A549 treated with AZD9567 at 1 μM for 4 hours (cell line): Measurements from ENCODE around the gene KRTAP6-3. TPM values are rescaled to one million over a fixed set of nuclear protein-coding genes. Genes with fewer than 3 reads are reported as not detected.

Source experiments
- total RNA-seq: library from RNA; stranded (reverse); fragments of 200-300 nt; extraction: Qiagen RNA extraction; gene quantifications from 5 replicates; pipeline ENCODE4 v1.2.3, GENCODE V29; 2022; ENCODE audit not compliant: insufficient read depth

Gene KRTAP6-3
- total RNA-seq, result not detected in 5 replicates

DNA sequence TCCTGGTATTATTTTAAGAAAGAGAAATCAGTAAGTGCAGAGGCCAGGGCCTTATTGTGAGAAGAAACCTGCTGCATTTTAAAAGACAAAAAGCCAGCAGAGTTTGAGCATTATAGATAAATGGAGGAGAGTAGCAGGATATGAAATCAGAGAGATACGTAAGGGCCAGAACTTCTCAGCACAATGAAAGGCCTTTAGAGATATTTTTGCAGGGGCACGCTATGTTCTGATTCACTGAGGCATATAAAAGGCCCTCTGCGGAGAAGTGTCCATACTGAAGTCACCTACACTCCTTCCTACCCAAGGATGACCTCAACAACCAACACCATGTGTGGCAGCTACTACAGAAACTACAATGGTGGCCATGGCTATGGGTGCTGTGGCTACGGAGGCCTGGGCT, at the start of gene KRTAP6-3:
TSS of gene KRTAP6-3 (plus strand) at position 301 of the 400 bp plus-strand sequence. CDS start at position 307, 6 bp downstream.

GRCh38 chr21:30561264-30561895, 30.9 kb upstream of the KRTAP6-3 start, which contains the start of gene KRTAP19-7:
Gene KRTAP19-7, minus strand, starts transcription at chr21:30561314. Its CDS starts 25 bp downstream, at chr21:30561289.

GRCh38 chr21:30590297-30590696, 1.9 kb upstream of the KRTAP6-3 start, which contains the start of gene KRTAP22-2:
Gene KRTAP22-2, minus strand, starts transcription at chr21:30590397.

GRCh38 chr21:30598802-30599201, 6.6 kb downstream of the KRTAP6-3 start, which contains the start of gene KRTAP6-2:
Gene KRTAP6-2, minus strand, starts transcription at chr21:30598902. Its CDS starts 28 bp downstream, at chr21:30598874.

DNA sequence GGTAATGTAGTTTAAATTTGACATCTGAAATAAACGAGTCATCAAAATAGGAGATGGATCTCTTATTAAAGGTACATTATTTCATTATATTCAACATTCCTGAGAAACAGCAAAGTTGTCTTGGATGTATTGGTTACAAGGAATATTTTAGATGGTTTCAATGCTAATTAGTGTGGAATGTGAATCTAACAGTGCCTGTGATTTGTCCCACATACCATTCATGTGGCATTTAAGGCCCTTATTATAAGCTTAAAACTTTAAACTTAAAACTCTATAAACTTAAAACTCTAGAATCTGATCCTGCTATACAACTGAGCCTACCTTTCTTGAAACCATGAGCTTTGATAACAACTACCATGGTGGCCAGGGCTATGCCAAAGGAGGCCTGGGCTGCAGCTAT, 8.5 kb downstream of the KRTAP6-3 start, which contains the start of gene KRTAP22-1:
TSS of gene KRTAP22-1 (plus strand) at position 301 of the 400 bp plus-strand sequence.

GRCh38 chr21:30613836-30614235, 21.6 kb downstream of the KRTAP6-3 start, which contains the start of gene KRTAP6-1:
Gene KRTAP6-1, minus strand, starts transcription at chr21:30613930. Its CDS starts 26 bp downstream, at chr21:30613904.

DNA sequence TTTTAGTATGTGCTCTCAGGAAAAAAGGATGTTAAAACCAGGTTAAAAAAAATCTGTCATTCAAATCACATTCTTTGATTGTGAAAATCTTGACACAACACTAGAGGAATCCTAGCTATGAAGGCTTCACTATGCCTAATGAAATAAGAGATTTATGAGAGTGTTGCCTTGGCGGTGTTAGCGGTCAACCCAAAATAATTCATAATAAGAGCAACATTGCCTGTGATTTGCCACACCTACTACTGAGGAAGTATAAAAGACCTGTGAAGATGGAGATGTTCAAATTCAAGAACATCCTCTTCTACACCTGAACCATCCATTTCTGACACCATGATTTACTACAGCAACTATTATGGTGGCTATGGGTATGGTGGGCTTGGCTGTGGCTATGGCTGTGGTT, 23.9 kb downstream of the KRTAP6-3 start, which contains the start of gene KRTAP20-1:
TSS of gene KRTAP20-1 (plus strand) at position 301 of the 400 bp plus-strand sequence. CDS start at position 331, 30 bp downstream.

DNA sequence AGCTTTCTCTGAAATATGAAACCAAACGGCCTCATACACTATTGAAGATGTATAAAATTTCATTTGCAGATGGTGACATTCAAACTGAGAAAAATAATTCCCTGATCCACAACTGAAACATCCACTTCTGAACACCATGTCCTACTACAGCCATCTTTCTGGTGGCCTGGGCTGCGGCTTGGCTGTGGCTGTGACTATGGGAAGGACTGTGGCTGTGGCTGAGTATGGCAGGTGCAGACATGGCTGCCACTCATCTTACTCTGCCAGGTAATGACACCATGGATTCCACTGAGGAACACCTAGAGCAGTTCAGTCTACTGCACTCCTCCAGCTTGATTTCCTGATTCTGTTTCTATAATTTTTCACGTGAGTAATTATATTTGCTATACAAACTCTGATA, 28.3 kb downstream of the KRTAP6-3 start, which contains the start of gene KRTAP20-4:
TSS of gene KRTAP20-4 (plus strand) at position 106 of the 400 bp plus-strand sequence.

DNA sequence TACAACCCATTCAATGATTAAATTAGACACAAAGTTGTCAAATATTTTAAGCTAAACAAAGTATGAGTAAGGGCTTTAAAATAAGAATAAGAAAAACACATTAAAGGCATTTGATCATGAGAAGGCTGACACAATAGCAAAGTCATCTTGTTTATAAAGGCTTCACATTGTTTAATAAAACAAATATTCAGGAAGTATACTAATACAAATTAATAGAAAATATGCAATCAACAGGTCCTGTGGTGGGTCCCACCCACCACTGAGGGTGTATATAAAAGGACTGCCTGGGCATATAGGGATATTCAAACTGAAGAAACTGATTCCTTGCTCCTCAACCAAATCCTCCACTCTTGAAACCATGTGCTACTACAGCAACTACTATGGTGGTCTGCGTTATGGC, 42.7 kb downstream of the KRTAP6-3 start, which contains the start of gene KRTAP20-2:
TSS of gene KRTAP20-2 (plus strand) at position 301 of the 400 bp plus-strand sequence. CDS start at position 359, 58 bp downstream.

GRCh38 chr21:30642564-30642963, 50.3 kb downstream of the KRTAP6-3 start, which contains the start of gene KRTAP20-3:
Gene KRTAP20-3, plus strand, starts transcription at chr21:30642864.

Other genes starting within 250 kb of the KRTAP6-3 start
- not detected in 5 replicates for gene KRTAP23-1, start 243.8 kb upstream of the KRTAP6-3 start, total RNA-seq
- 0.09 TPM in 1 of 5 replicates, not detected in the others for gene KRTAP13-2, start 220.2 kb upstream of the KRTAP6-3 start, total RNA-seq
- gene KRTAP13-1, start 196.4 kb upstream of the KRTAP6-3 start, total RNA-seq, result not detected in 5 replicates
- not detected in 5 replicates for gene KRTAP13-3, start 166.5 kb upstream of the KRTAP6-3 start, total RNA-seq
- gene KRTAP13-4, start 162.2 kb upstream of the KRTAP6-3 start, total RNA-seq, result not detected in 5 replicates
- gene KRTAP15-1, start 152.2 kb upstream of the KRTAP6-3 start, total RNA-seq, result not detected in 5 replicates
- not detected in 5 replicates for gene KRTAP19-1, start 112.1 kb upstream of the KRTAP6-3 start, total RNA-seq
- gene KRTAP19-2, start 105.0 kb upstream of the KRTAP6-3 start, total RNA-seq, result not detected in 5 replicates
- not detected in 5 replicates for gene KRTAP19-3, start 100.4 kb upstream of the KRTAP6-3 start, total RNA-seq
- gene KRTAP19-4, start 95.3 kb upstream of the KRTAP6-3 start, total RNA-seq, result not detected in 5 replicates
- gene KRTAP19-5, start 90.3 kb upstream of the KRTAP6-3 start, total RNA-seq, result not detected in 5 replicates
- not detected in 5 replicates for gene KRTAP19-6, start 50.6 kb upstream of the KRTAP6-3 start, total RNA-seq
- not detected in 5 replicates for gene KRTAP19-7, start 31.1 kb upstream of the KRTAP6-3 start, total RNA-seq
- not detected in 5 replicates for gene KRTAP22-2, start 2.0 kb upstream of the KRTAP6-3 start, total RNA-seq
- not detected in 5 replicates for gene KRTAP6-2, start 6.5 kb downstream of the KRTAP6-3 start, total RNA-seq
- gene KRTAP22-1, start 8.6 kb downstream of the KRTAP6-3 start, total RNA-seq, result not detected in 5 replicates
- not detected in 5 replicates for gene KRTAP6-1, start 21.5 kb downstream of the KRTAP6-3 start, total RNA-seq
- not detected in 5 replicates for gene KRTAP20-1, start 24.0 kb downstream of the KRTAP6-3 start, total RNA-seq
- gene KRTAP20-4, start 28.2 kb downstream of the KRTAP6-3 start, total RNA-seq, result not detected in 5 replicates
- gene KRTAP20-2, start 42.8 kb downstream of the KRTAP6-3 start, total RNA-seq, result not detected in 5 replicates
- not detected in 5 replicates for gene KRTAP20-3, start 50.4 kb downstream of the KRTAP6-3 start, total RNA-seq
- gene KRTAP21-3, start 126.3 kb downstream of the KRTAP6-3 start, total RNA-seq, result not detected in 5 replicates
- gene KRTAP21-2, start 154.8 kb downstream of the KRTAP6-3 start, total RNA-seq, result not detected in 5 replicates
- not detected in 5 replicates for gene KRTAP21-1, start 163.0 kb downstream of the KRTAP6-3 start, total RNA-seq
- not detected in 5 replicates for gene KRTAP8-1, start 220.8 kb downstream of the KRTAP6-3 start, total RNA-seq
- gene KRTAP7-1, start 237.3 kb downstream of the KRTAP6-3 start, total RNA-seq, result not detected in 5 replicates